Trophoblast cell (in vitro differentiated cells and primary cell): ENCODE measurements around the gene FRMD1.

ENCODE experiments used
- DNase-seq, 2 donors: peaks; one replicate each; pipeline ENCODE4 v3.0.0-alpha.2; 2016
- H2AFZ ChIP-seq: 2 replicates; pipeline ENCODE4 v1.6.1; 2013; ENCODE audit warnings: low read length, moderate library complexity, mild to moderate bottlenecking; ENCODE audit not compliant: insufficient read depth, poor library complexity
- H2AK5ac ChIP-seq: 2 replicates; pipeline ENCODE4 v1.6.1; 2013; ENCODE audit warnings: mild to moderate bottlenecking, low read length
- H2BK120ac ChIP-seq: 2 replicates; pipeline ENCODE4 v1.6.1; 2013; ENCODE audit warnings: low read length, mild to moderate bottlenecking, moderate library complexity; ENCODE audit not compliant: insufficient read depth, poor library complexity
- H2BK12ac ChIP-seq: 2 replicates; pipeline ENCODE4 v1.6.1; 2013; ENCODE audit warnings: mild to moderate bottlenecking, low read length, moderate library complexity
- H2BK5ac ChIP-seq: 2 replicates; pipeline ENCODE4 v1.6.1; 2013; ENCODE audit warnings: low read length, low read depth, moderate library complexity, mild to moderate bottlenecking; ENCODE audit not compliant: poor library complexity
- H3K14ac ChIP-seq: 2 replicates; pipeline ENCODE4 v1.6.1; 2013; ENCODE audit warnings: mild to moderate bottlenecking, low read length
- H3K18ac ChIP-seq: 2 replicates; pipeline ENCODE4 v1.6.1; 2013; ENCODE audit warnings: mild to moderate bottlenecking, low read length
- H3K23ac ChIP-seq: 2 replicates; pipeline ENCODE4 v1.6.1; 2013; ENCODE audit warnings: low read length
- H3K27ac ChIP-seq: 2 replicates; pipeline ENCODE4 v1.5.1; 2013; ENCODE audit warnings: low read depth, mild to moderate bottlenecking, inconsistent platforms, low read length, moderate library complexity
- H3K27me3 ChIP-seq: 2 replicates; pipeline ENCODE4 v1.6.1; 2013; ENCODE audit warnings: inconsistent platforms, mild to moderate bottlenecking, low read length, moderate library complexity; ENCODE audit not compliant: insufficient read depth
- H3K36me3 ChIP-seq, 2 experiments: 1 replicate in 1 of 2; 2 replicates in 1 of 2; pipeline ENCODE4 v1.6.1; 2013; ENCODE audit warnings: low read length in 2 of 2, mild to moderate bottlenecking in 2 of 2, moderate library complexity in 1 of 2; ENCODE audit not compliant: insufficient read depth in 2 of 2, control insufficient read depth in 1 of 2
- H3K4ac ChIP-seq: 2 replicates; pipeline ENCODE4 v1.6.1; 2013; ENCODE audit warnings: low read depth, mild to moderate bottlenecking, low read length, moderate library complexity
- H3K4me1 ChIP-seq, 2 experiments: 1 replicate in 1 of 2; 2 replicates in 1 of 2; pipeline ENCODE4 v1.6.1; 2013; ENCODE audit warnings: low read length in 2 of 2, mild to moderate bottlenecking in 2 of 2, moderate library complexity in 1 of 2; ENCODE audit not compliant: insufficient read depth in 2 of 2, control insufficient read depth in 1 of 2
- H3K4me2 ChIP-seq: 2 replicates; pipeline ENCODE4 v1.6.1; 2013; ENCODE audit warnings: inconsistent platforms, mild to moderate bottlenecking, low read length, moderate library complexity
- H3K4me3 ChIP-seq: 2 replicates; pipeline ENCODE4 v1.5.1; 2013; ENCODE audit warnings: mild to moderate bottlenecking, low read depth, low read length, inconsistent platforms
- H3K79me1 ChIP-seq: one replicate; pipeline ENCODE4 v1.6.1; 2013; ENCODE audit warnings: low read length
- H3K79me2 ChIP-seq: 2 replicates; pipeline ENCODE4 v1.6.1; 2013; ENCODE audit warnings: low read length, mild to moderate bottlenecking; ENCODE audit not compliant: control insufficient read depth, insufficient read depth, poor library complexity
- H3K9ac ChIP-seq: 2 replicates; pipeline ENCODE4 v1.6.1; 2013; ENCODE audit warnings: mild to moderate bottlenecking, low read length
- H3K9me3 ChIP-seq: 2 replicates; pipeline ENCODE4 v1.6.1; 2013; ENCODE audit warnings: low read depth, mild to moderate bottlenecking, control low read depth, inconsistent platforms, low read length; ENCODE audit not compliant: insufficient read depth
- H4K12ac ChIP-seq: 2 replicates; pipeline ENCODE4 v1.6.1; 2013; ENCODE audit warnings: low read depth, mild to moderate bottlenecking, low read length, moderate library complexity
- H4K8ac ChIP-seq: 2 replicates; pipeline ENCODE4 v1.6.1; 2013; ENCODE audit warnings: low read depth, mild to moderate bottlenecking, low read length, moderate library complexity
- H4K91ac ChIP-seq: one replicate; pipeline ENCODE4 v1.6.1; 2013; ENCODE audit warnings: low read depth, mild to moderate bottlenecking, low read length, moderate library complexity
- WGBS: extraction: QIAGEN DNeasy Blood & Tissue Kit; methylation state at CpG from one replicate; pipeline ENCODE4 v1.1.7; 2013; ENCODE audit warnings: missing lambda C conversion rate; ENCODE audit not compliant: insufficient read length, insufficient coverage; ENCODE audit errors: extremely low coverage; 5-methylcytosine and 5-hydroxymethylcytosine counted together

The FRMD1 gene

DNA sequence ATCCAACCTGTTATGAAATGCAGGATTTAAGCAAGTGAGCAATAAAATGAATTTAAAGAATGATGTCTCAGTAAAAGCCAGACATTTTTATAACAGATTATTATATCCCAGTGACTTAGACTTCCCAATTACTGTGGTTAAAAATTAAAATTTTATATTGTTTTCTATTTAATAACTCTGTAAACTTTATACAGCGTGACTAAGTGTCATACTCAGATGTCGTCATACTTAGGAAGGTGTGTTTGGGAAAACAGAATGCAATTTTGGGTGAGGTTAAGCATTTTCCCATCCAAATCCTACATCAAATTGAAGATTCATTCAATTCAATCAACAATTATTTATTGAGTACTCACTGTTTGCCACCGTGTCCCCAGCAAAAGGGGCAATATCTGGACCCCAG, 31.4 kb upstream of the FRMD1 start:
- H3K79me1 ChIP-seq, result no peaks in the 10 kb centered on the region
- no peak overlapping the region for H3K23ac ChIP-seq
- H3K18ac ChIP-seq, result no peak overlapping the region
- H2BK12ac ChIP-seq, result no peak overlapping the region
- H3K4me3 ChIP-seq, result no peak overlapping the region
- H2BK120ac ChIP-seq, result no peak overlapping the region
- H3K4ac ChIP-seq, result no peak overlapping the region
- no peak overlapping the region for H2AK5ac ChIP-seq
- no peak overlapping the region for H4K8ac ChIP-seq
- no peak overlapping the region for H4K12ac ChIP-seq
- no peaks in the 10 kb centered on the region for H3K79me2 ChIP-seq
- H3K9ac ChIP-seq, result no peak overlapping the region
- no CpG with 5 or more reads among the region's 3 CpGs for WGBS
- no peaks in the 10 kb centered on the region for H3K9me3 ChIP-seq
- no peak overlapping the region for H3K14ac ChIP-seq
- no peak overlapping the region for H3K4me2 ChIP-seq
- no peaks in the 10 kb centered on the region for H3K27me3 ChIP-seq
- H3K4me1 ChIP-seq, result no peaks in the 10 kb centered on the region
- H3K36me3 ChIP-seq, result no peaks in the 10 kb centered on the region
- no peak for DNase-seq
- no peak overlapping the region for H2BK5ac ChIP-seq
- H4K91ac ChIP-seq, result no peak overlapping the region
- no peak overlapping the region for H2AFZ ChIP-seq
- H3K27ac ChIP-seq, result no peak overlapping the region

DNA sequence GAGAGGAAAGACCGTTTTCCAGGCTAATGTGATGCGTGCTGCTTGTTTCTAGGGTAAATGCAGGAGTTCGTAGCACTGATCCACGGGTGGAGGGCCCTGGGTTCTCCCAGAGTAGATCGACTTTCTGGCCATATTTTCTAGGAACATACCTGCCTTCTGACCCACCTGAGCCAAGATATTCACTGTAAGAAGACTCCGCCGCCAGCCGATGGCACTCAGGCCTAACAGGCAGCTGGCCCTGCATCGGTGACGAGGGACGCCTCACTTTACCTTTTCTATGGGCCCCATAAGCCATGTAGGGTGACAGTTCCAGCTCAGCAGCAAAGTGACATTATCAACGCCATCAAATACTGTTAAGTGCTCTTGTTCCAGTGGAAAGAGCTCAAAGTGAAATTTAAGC, 30.2 kb upstream of the FRMD1 start:
- H3K36me3 ChIP-seq, result no peaks in the 10 kb centered on the region
- H3K4me3 ChIP-seq, result no peak overlapping the region
- H4K8ac ChIP-seq, result no peak overlapping the region
- H2BK5ac ChIP-seq, result no peak overlapping the region
- no peak overlapping the region for H3K4ac ChIP-seq
- no peak overlapping the region for H4K91ac ChIP-seq
- no peak overlapping the region for H2AFZ ChIP-seq
- no peaks in the 10 kb centered on the region for H3K79me1 ChIP-seq
- no peak overlapping the region for H2BK12ac ChIP-seq
- no peak overlapping the region for H2BK120ac ChIP-seq
- no peak overlapping the region for H2AK5ac ChIP-seq
- no peak overlapping the region for H3K27ac ChIP-seq
- no CpG with 5 or more reads among the region's 12 CpGs for WGBS
- no peak overlapping the region for H3K14ac ChIP-seq
- H3K18ac ChIP-seq, result no peak overlapping the region
- H3K9ac ChIP-seq, result no peak overlapping the region
- H3K79me2 ChIP-seq, result no peaks in the 10 kb centered on the region
- H3K4me2 ChIP-seq, result no peak overlapping the region
- no peaks in the 10 kb centered on the region for H3K9me3 ChIP-seq
- no peak for DNase-seq
- no peak overlapping the region for H3K23ac ChIP-seq
- H4K12ac ChIP-seq, result no peak overlapping the region
- H3K4me1 ChIP-seq, result no peaks in the 10 kb centered on the region
- H3K27me3 ChIP-seq, result no peaks in the 10 kb centered on the region

DNA sequence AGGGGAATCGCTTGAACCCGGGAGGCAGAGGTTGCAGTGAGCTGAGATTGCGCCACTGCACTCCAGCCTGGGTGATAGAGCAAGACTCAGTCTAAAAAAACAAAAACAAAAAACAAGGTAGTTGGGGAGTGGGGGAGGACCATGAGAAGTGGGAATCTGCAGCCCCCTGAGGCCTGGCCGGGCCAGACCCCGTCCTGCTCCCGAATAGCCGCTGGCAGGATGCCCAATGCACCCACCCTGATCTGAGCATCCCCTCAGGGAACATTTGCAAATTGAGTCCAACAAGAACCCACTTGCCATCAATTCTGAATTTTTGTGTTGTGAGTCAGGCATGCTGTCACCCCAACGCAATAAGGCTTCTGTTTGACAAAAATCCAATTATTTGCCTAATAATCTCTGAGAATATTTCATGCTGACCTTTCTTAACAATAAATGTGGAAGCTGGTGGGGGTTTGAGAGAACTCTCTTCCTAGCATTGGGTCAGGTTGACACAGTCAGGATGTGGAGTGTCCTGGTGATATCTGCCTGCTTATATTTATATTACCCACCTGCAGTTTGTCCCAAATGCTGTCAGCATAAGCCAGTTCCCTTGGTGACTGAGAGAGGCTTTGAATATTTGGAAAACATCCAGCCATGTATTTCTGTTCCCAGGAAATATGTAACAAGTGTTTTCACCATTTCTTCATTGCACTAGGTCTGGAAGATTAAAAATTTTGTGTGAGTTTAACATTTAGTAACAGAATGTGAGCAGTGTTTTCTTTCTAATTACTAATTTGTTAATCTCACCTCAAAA, 28.4 kb upstream of the FRMD1 start:
- Histone ChIP-seq H3K36me3 (no peaks in the 10 kb centered on the region), H3K79me1 (no peaks in the 10 kb centered on the region), H3K27me3 (no peaks in the 10 kb centered on the region), H3K4me3 (no peak overlapping the region), H2BK5ac (no peak overlapping the region), H3K23ac (no peak overlapping the region), H4K12ac (no peak overlapping the region), H3K9me3 (no peaks in the 10 kb centered on the region), H2BK120ac (no peak overlapping the region), H3K4ac (no peak overlapping the region), H2BK12ac (no peak overlapping the region), H3K4me2 (no peak overlapping the region), H3K27ac (no peak overlapping the region), H2AFZ (no peak overlapping the region), H3K4me1 (no peaks in the 10 kb centered on the region), H2AK5ac (no peak overlapping the region), H3K79me2 (no peaks in the 10 kb centered on the region), H3K9ac (no peak overlapping the region), H3K14ac (no peak overlapping the region), H3K18ac (no peak overlapping the region), H4K91ac (no peak overlapping the region), H4K8ac (no peak overlapping the region)
- DNase-seq, result peak in 1 of 2 donors; percentile 34
- no CpG with 5 or more reads among the region's 8 CpGs for WGBS

DNA sequence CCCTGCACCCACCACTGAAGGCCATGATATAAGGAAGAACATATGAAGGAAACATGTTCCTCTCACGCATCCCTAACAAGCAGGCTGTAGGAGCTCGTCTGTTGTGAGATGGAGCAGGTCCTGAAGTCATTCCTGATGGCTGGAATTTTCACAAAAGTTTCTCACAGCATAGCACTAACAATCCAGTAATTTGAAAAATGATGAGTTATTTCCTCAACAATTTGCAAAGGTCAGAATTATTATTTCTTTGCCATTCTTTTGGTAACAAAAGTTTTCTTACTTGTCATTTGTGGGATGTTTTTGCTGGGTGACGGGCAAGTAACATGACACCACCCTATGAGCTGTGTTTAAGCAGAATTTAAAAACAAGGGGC, 27.6 kb upstream of the FRMD1 start:
- no CpG with 5 or more reads among the region's 3 CpGs for WGBS
- H3K14ac ChIP-seq, result no peak overlapping the region

More for the DNA sequence above, 27.6 kb upstream of the FRMD1 start:
- no peak overlapping the region for H4K8ac ChIP-seq
- H2BK12ac ChIP-seq, result no peak overlapping the region
- H2BK5ac ChIP-seq, result no peak overlapping the region
- no peaks in the 10 kb centered on the region for H3K79me2 ChIP-seq
- H3K36me3 ChIP-seq, result no peaks in the 10 kb centered on the region
- no peak overlapping the region for H2AFZ ChIP-seq
- H3K4me1 ChIP-seq, result no peaks in the 10 kb centered on the region
- H2AK5ac ChIP-seq, result no peak overlapping the region
- no peak overlapping the region for H3K9ac ChIP-seq
- no peak overlapping the region for H3K23ac ChIP-seq
- H3K9me3 ChIP-seq, result peaks cover 2% of the 10 kb centered on the region
- no peaks in the 10 kb centered on the region for H3K79me1 ChIP-seq
- H4K12ac ChIP-seq, result no peak overlapping the region
- peaks cover 3% of the 10 kb centered on the region for H3K27me3 ChIP-seq
- no peak for DNase-seq
- no peak overlapping the region for H4K91ac ChIP-seq
- H3K4me2 ChIP-seq, result no peak overlapping the region
- H3K27ac ChIP-seq, result no peak overlapping the region
- H3K18ac ChIP-seq, result no peak overlapping the region
- no peak overlapping the region for H3K4ac ChIP-seq
- H3K4me3 ChIP-seq, result no peak overlapping the region
- H2BK120ac ChIP-seq, result no peak overlapping the region
